Smooth muscle cell (in vitro differentiated cells): ENCODE results near the gene ENAH. TPM values are rescaled to one million over a fixed set of nuclear protein-coding genes. Genes with fewer than 3 reads are reported as not detected.
"Not testable (repeated sequence)": the region's sequence is repeated elsewhere in the genome, so short reads cannot be mapped to it uniquely, and the experiment has no call there.

Experiments used
- DNase-seq: peaks from one replicate; lab custom pipeline; 2025; ENCODE audit not compliant: unreplicated experiment; lab: John Stamatoyannopoulos, UW
- H2AFZ ChIP-seq: fragments of 200-600 bp; sonication (generic); 2 replicates; pipeline ENCODE4 v1.6.0; 2016; ENCODE audit warnings: antibody characterized with exemption, low read depth, mild to moderate bottlenecking
- H3F3A ChIP-seq: fragments of 200-600 bp; sonication (generic); 2 replicates; pipeline ENCODE4 v1.6.0; 2017; ENCODE audit warnings: antibody characterized with exemption, low read depth
- H3K27ac ChIP-seq: fragments of 200-600 bp; sonication (generic); 2 replicates; pipeline ENCODE4 v1.5.1; 2016; ENCODE audit warnings: low read depth, mild to moderate bottlenecking
- H3K27me3 ChIP-seq: fragments of 200-600 bp; sonication (generic); 2 replicates; pipeline ENCODE4 v1.6.1; 2016; ENCODE audit warnings: low read depth, mild to moderate bottlenecking
- H3K36me3 ChIP-seq: fragments of 200-600 bp; sonication (generic); 2 replicates; pipeline ENCODE4 v1.5.1; 2016; ENCODE audit warnings: low read depth
- H3K4me1 ChIP-seq: fragments of 200-600 bp; sonication (generic); 2 replicates; pipeline ENCODE4 v1.5.1; 2016; ENCODE audit warnings: low read depth
- H3K4me2 ChIP-seq: fragments of 200-600 bp; sonication (generic); 2 replicates; pipeline ENCODE4 v1.6.0; 2016; ENCODE audit warnings: mild to moderate bottlenecking
- H3K4me3 ChIP-seq: fragments of 200-600 bp; sonication (generic); 2 replicates; pipeline ENCODE4 v1.5.1; 2016; ENCODE audit warnings: mild to moderate bottlenecking
- H3K79me2 ChIP-seq: fragments of 200-600 bp; sonication (generic); 2 replicates; pipeline ENCODE4 v1.6.0; 2016; ENCODE audit warnings: low read depth, mild to moderate bottlenecking
- H3K9ac ChIP-seq: fragments of 200-600 bp; sonication (generic); 2 replicates; pipeline ENCODE4 v1.6.0; 2016; ENCODE audit warnings: low read depth
- H3K9me3 ChIP-seq: fragments of 200-600 bp; sonication (generic); replicated peaks from 2 replicates; pipeline ENCODE4 v1.5.1; 2016; ENCODE audit warnings: low read depth
- H4K20me1 ChIP-seq: fragments of 200-600 bp; sonication (generic); 2 replicates; pipeline ENCODE4 v1.6.0; 2016; ENCODE audit warnings: low read depth
- WGBS: methylation state at CpG from one replicate; pipeline ENCODE4 v1.1.7; 2016; ENCODE audit warnings: low lambda C conversion rate; 5-methylcytosine and 5-hydroxymethylcytosine counted together
- polyA plus RNA-seq: library from polyadenylated mRNA; unstranded; fragments of >200 nt; fragmentation: Nextera tagmentation; extraction: Ambion mirVana; gene quantifications from 2 replicates; pipeline ENCODE4 v1.2.1, GENCODE V29; 2016
- total RNA-seq: library from RNA; depleted of rRNA; stranded (reverse); fragments of >200 nt; gene quantifications from 2 replicates; pipeline ENCODE4 v1.2.3, GENCODE V29; 2014
- TF ChIP-seq, protein P1 (sequence below): fragments of 200-600 bp; sonication (generic); IDR thresholded peaks from 2 replicates; pipeline ENCODE4 v1.5.1; 2017; ENCODE audit warnings: borderline replicate concordance, mild to moderate bottlenecking, antibody characterized with exemption; ENCODE audit not compliant: insufficient read depth, poor library complexity, severe bottlenecking

Gene ENAH
- total and polyA plus RNA-seq, 2 experiments from 2014 or later, result 39.3 to 147 TPM

DNA sequence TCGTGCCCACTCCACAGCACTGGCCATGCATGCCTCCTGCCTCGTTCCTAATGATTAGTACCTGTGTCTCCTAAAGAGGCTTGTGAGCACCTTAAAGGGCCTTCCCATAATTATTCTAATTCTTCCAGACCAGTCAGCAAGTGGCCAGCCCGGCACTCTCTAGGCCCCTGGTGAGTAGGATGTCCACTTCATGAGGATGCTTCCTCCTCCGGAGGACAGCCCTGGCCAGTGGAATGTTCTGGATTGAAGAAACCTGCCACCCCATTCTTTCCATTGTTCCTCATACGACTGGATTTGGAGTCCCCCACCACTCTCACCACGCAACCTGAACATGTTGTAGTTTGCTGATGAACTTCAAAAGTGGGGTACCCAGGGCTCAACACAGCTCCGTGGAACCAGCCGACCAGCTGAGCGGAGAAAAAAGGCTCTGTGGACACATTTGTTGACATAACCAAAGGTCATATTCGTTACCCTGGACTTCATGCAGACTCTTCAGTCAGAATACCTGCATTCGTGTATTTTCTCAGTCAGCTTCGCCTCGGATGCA is 178.4 kb downstream of the ENAH start:
- Histone ChIP-seq H3F3A (no peaks in the 10 kb centered on the region), H3K27me3 (no peaks in the 10 kb centered on the region), H3K79me2 (no peaks in the 10 kb centered on the region), H2AFZ (no peak overlapping the region), H3K4me1 (no peaks in the 10 kb centered on the region), H3K4me2 (no peak overlapping the region), H4K20me1 (no peaks in the 10 kb centered on the region), H3K9me3 (no peaks in the 10 kb centered on the region), H3K36me3 (no peaks in the 10 kb centered on the region), H3K4me3 (no peak overlapping the region), H3K27ac (no peak overlapping the region), H3K9ac (no peak overlapping the region)
- WGBS, result 50% methylated on average over 13 of the region's 13 CpGs
- DNase-seq, result no peak
- TF ChIP-seq, protein P1, sequence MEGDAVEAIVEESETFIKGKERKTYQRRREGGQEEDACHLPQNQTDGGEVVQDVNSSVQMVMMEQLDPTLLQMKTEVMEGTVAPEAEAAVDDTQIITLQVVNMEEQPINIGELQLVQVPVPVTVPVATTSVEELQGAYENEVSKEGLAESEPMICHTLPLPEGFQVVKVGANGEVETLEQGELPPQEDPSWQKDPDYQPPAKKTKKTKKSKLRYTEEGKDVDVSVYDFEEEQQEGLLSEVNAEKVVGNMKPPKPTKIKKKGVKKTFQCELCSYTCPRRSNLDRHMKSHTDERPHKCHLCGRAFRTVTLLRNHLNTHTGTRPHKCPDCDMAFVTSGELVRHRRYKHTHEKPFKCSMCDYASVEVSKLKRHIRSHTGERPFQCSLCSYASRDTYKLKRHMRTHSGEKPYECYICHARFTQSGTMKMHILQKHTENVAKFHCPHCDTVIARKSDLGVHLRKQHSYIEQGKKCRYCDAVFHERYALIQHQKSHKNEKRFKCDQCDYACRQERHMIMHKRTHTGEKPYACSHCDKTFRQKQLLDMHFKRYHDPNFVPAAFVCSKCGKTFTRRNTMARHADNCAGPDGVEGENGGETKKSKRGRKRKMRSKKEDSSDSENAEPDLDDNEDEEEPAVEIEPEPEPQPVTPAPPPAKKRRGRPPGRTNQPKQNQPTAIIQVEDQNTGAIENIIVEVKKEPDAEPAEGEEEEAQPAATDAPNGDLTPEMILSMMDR, result no peak

DNA sequence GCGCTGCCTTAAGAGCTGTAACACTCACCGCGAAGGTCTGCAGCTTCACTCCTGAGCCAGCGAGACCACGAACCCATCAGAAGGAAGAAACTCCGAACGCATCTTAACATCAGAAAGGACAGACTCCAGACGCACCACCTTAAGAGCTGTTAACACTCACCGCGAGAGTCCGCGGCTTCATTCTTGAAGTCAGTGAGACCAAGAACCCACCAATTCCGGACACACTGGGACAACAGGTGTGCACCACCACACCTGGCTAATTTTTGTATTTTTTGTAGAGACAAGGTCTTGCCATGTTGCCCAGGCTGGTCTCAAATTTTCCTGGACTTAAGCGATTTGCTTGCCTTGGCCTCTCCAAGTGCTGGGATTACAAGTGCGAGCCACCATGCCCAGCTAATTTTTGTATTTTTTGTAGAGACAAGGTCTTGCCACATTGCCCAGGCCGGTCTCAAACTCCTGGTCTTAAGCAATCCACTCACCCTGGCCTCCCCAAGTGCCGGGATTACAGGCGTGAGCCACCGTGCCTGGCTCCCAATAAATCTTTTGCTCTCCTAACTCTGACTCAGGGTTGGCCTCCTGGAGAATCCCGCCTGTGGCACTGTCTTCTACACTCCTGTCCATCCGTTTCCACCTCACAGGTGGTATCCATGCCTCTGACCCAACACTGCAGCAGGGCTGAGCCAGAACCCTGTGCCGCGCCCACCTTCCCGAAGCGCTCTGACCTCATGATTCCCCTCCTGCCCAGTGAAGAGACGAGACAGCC is 179.1 kb downstream of the ENAH start:
- H2AFZ ChIP-seq, H3K79me2 ChIP-seq, H3K4me1 ChIP-seq, H3K9me3 ChIP-seq, DNase-seq, H3K9ac ChIP-seq, H3K27ac ChIP-seq, H3K4me2 ChIP-seq, H3K36me3 ChIP-seq, H4K20me1 ChIP-seq, H3K27me3 ChIP-seq, H3F3A ChIP-seq, H3K4me3 ChIP-seq: not testable (repeated sequence)
- WGBS, result 94% methylated on average over 26 of the region's 26 CpGs

DNA sequence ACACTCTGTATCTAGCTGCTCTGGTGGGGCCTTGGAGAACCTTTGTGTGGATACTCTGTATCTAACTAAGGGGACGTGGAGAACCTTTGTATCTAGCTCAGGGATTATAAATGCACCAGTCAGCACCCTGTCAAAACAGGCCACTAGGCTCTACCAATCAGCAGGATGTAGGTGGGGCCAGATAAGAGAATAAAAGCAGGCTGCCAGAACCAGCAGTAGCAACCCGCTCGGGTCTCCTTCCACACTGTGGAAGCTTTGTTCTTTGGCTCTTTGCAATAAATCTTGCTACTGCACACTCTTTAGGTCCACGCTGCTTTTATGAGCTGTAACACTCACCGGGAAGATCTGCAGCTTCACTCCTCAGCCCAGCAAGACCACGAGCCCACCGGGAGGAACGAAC is 179.7 kb downstream of the ENAH start:
- H3K4me2 ChIP-seq, H3K27ac ChIP-seq, H3K4me1 ChIP-seq, H3K4me3 ChIP-seq, DNase-seq, H2AFZ ChIP-seq, H3F3A ChIP-seq, H3K27me3 ChIP-seq, H3K79me2 ChIP-seq, H3K36me3 ChIP-seq, H4K20me1 ChIP-seq, H3K9me3 ChIP-seq, H3K9ac ChIP-seq: not testable (repeated sequence)
- 40% methylated on average over 8 of the region's 8 CpGs for WGBS

DNA sequence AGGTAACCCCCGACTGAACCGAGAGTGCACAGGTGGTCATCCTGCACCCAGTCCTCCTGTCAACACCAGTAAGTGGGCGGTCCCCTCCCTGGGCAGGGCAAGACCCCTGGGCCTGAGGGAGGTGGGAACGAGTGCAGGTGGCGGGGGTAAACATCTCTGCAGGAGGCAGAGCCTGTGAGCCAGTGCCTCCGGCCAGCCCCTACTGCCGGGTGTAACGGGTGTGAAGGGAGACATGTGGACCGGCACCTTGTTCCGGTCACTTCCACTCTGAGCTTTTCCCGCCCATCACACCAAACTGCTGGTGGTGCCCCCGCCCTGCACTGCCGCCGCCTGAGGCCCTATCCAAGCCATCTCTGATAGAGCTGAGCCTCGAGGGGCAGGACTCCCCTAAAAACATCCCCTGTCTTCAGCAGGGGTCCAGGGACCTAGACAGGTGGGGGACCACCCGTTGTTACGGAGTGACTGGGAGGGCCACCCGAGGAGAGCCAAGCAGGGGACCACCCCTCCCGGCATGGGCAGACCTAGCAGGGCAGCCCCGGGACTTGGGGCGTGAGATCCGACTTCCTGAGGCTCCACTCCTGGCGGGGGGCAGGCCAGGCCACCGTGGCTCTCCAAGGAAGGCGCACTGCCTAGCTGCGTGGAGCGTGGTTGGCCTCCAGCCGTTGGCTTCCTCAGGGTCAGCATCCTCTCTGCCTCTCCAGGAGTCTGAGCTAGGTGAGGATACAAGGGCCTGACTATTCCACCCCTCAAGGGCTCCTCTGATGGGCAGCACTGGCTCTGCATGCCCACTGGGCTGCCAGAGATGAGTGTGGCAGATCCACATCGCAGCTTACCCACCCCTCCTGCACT is 181.2 kb downstream of the ENAH start:
- DNase-seq, result no peak
- H3K79me2 ChIP-seq, result no peaks in the 10 kb centered on the region
- WGBS, result 83% methylated on average over 24 of the region's 29 CpGs

More for the DNA sequence above, 181.2 kb downstream of the ENAH start:
- Histone ChIP-seq H3F3A (no peaks in the 10 kb centered on the region), H3K9me3 (no peaks in the 10 kb centered on the region), H3K36me3 (no peaks in the 10 kb centered on the region), H4K20me1 (no peaks in the 10 kb centered on the region), H3K9ac (no peak overlapping the region), H3K4me3 (no peak overlapping the region), H3K27me3 (no peaks in the 10 kb centered on the region), H3K27ac (no peak overlapping the region), H3K4me1 (no peaks in the 10 kb centered on the region), H3K4me2 (no peak overlapping the region), H2AFZ (no peak overlapping the region)
- TF ChIP-seq, protein P1, result no peak
